ENCODE data around the gene RYR1. TPM values are rescaled to one million over a fixed set of nuclear protein-coding genes. Genes with fewer than 3 reads are reported as not detected.
"Not testable (repeated sequence)": the region's sequence is repeated elsewhere in the genome, so short reads cannot be mapped to it uniquely, and the experiment has no call there.

The RYR1 gene
- total and polyA plus RNA-seq, 3 experiments from 2014 or later, result 0.71 to 3.3 (median 1.4) TPM

DNA sequence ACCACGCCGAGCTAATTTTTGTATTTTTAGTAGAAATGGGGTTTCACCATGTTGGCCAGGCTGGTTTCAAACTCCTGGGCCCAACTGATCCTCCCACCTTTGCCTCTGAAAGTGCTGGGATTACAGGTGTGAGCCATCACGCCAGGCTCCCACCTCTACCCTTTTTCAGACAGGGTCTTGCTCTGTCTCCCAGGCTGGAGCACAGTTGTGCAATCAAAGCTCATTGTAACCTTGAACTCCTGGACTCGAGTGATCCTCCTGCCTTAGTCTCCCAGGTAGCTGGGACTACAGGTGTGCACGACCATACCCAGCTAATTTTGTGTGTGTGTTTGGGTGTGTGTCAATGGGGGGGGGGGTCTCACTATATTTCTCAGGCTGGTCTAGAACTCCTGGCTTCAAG is 9.2 kb upstream of the RYR1 start:
- H3K4me3 ChIP-seq (ENCODE audit: low read length), result no peak overlapping the region
- POLR2A ChIA-PET, result no interaction called here
- H3K36me3 ChIP-seq (ENCODE audit: insufficient read depth, low read length), result no peaks in the 10 kb centered on the region
- DNase-seq, result no peak
- Mint-ChIP-seq H3K9me3 (no peaks in the 10 kb centered on the region), H3K36me3 (no peaks in the 10 kb centered on the region), H3K27me3 (peaks cover 14 to 18% of the 10 kb centered on the region in 2 donors), H3K27ac (no peak overlapping the region), H3K4me1 (peaks cover 6 to 10% (median 8%) of the 10 kb centered on the region in 3 donors), H3K4me3 (no peak overlapping the region)
- CTCF ChIA-PET, result interaction anchor here (1.0 kb wide), 1 partner anchor 21 kb away, joined by 3 read pairs; no protein-coding TSS in a partner anchor
- H3K4me1 ChIP-seq (ENCODE audit: insufficient read depth, low read length), result no peaks in the 10 kb centered on the region
- no peaks in the 10 kb centered on the region for H3K27me3 ChIP-seq (ENCODE audit: insufficient read depth, low read length, poor library complexity, severe bottlenecking)
- H3K9me3 ChIP-seq (ENCODE audit: low read length), result no peaks in the 10 kb centered on the region
- no peak overlapping the region for H3K27ac ChIP-seq (ENCODE audit: low read depth, low read length)

DNA sequence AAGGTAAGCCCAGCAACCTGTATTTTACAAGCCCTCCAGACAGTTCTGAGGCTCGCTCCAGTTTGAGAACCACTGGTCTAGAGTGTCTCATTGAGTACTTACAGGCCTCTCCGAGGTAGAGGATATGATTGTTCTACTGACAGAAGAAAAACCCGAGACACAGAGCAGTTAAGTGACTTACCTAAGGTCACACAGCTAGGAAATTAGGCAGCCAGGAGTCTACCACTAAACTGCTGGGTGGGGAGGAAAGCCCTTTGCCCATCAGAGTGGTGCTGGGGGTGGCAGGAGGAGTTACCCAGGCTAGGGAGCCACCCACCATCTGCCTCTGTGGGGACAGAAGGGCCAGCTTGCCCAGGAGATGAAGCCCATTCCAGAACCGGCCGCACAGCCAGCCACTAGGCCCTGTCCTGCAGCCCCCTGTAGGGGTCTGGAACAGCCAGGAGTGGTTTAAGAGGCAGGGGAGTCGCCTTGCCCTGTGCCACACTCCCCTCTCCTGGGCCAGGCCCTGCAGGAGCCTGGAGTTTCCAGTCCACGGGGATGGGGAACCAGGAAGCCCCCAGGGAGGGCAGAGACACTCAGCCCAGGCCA is 8.2 kb upstream of the RYR1 start:
- no peak for DNase-seq

DNA sequence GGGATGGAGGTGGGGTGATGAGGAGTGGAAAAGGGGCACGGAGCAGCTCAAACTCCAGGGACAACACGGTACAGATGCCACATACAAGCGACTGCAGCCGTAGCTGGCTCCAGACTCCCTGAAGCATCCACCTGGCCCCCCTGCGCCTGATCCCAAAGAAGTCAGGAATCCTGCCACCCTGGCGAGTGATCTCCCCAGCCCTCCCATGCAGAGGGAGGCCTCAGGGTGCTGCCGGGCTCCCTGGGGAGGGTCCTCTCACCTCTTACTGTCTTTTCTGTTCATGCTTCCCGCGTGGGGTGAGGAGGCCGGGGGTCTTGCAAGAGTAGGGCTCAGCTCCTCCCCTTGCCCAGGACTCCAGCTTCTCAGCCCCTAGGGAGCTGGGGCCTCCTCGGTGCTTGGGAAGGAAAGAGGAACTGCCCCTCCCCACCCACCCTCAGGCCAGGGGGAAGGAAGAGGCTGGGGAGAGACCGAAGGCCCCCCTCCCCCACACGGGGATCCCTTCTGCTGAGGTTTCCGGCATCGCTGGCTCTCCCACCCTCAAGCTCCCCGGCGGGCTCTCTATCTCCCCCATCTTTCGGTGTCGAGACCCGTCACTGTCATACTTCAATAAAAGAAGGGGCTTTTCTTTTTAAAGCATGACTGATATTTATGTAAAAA is 7.6 kb upstream of the RYR1 start, which contains the start of gene RASGRP4:
RASGRP4 (minus strand) TSS at position 410 of the 657 bp plus-strand sequence; CDS start at position 282, 128 bp downstream.
- H3K9me3 ChIP-seq (ENCODE audit: low read length), result no peaks in the 10 kb centered on the region
- H3K27ac ChIP-seq (ENCODE audit: low read depth, low read length), result peak within 1 kb of the TSS; percentile 67
- ChIA-PET POLR2A (no interaction called here), CTCF (no interaction called here)
- Mint-ChIP-seq H3K4me1 (peaks cover 7 to 13% (median 8%) of the 10 kb centered on the region in 3 donors), H3K9me3 (no peaks in the 10 kb centered on the region), H3K27ac (peak within 1 kb of the TSS in 4 of 8 donors; percentile 42 to 72 (median 62)), H3K36me3 (no peaks in the 10 kb centered on the region), H3K4me3 (peak within 1 kb of the TSS in 2 of 7 donors; percentile 37 to 49), H3K27me3 (peaks cover 17 to 23% of the 10 kb centered on the region in 2 donors)
- H3K27me3 ChIP-seq (ENCODE audit: insufficient read depth, low read length, poor library complexity, severe bottlenecking), result no peaks in the 10 kb centered on the region
- H3K4me1 ChIP-seq (ENCODE audit: insufficient read depth, low read length), result no peaks in the 10 kb centered on the region
- H3K4me3 ChIP-seq (ENCODE audit: low read length), result no peak within 1 kb of the TSS
- DNase-seq, result peak in 1 of 5 donors; percentile 33
- H3K36me3 ChIP-seq (ENCODE audit: insufficient read depth, low read length), result no peaks in the 10 kb centered on the region

More for the DNA sequence above, 8.2 kb upstream of the RYR1 start:
- Histone ChIP-seq H3K4me3 (ENCODE audit: low read length) (no peak overlapping the region), H3K4me1 (ENCODE audit: insufficient read depth, low read length) (no peaks in the 10 kb centered on the region), H3K27me3 (ENCODE audit: insufficient read depth, low read length, poor library complexity, severe bottlenecking) (no peaks in the 10 kb centered on the region), H3K36me3 (ENCODE audit: insufficient read depth, low read length) (no peaks in the 10 kb centered on the region), H3K27ac (ENCODE audit: low read depth, low read length) (peak overlapping the region; percentile 67), H3K9me3 (ENCODE audit: low read length) (no peaks in the 10 kb centered on the region)
- Mint-ChIP-seq H3K27me3 (peaks cover 17 to 23% of the 10 kb centered on the region in 2 donors), H3K27ac (peak overlapping the region in 1 of 8 donors; percentile 56), H3K36me3 (no peaks in the 10 kb centered on the region), H3K4me1 (peaks cover 7 to 13% (median 8%) of the 10 kb centered on the region in 3 donors), H3K9me3 (no peaks in the 10 kb centered on the region), H3K4me3 (no peak overlapping the region)
- CTCF ChIA-PET, result no interaction called here
- POLR2A ChIA-PET, result no interaction called here

DNA sequence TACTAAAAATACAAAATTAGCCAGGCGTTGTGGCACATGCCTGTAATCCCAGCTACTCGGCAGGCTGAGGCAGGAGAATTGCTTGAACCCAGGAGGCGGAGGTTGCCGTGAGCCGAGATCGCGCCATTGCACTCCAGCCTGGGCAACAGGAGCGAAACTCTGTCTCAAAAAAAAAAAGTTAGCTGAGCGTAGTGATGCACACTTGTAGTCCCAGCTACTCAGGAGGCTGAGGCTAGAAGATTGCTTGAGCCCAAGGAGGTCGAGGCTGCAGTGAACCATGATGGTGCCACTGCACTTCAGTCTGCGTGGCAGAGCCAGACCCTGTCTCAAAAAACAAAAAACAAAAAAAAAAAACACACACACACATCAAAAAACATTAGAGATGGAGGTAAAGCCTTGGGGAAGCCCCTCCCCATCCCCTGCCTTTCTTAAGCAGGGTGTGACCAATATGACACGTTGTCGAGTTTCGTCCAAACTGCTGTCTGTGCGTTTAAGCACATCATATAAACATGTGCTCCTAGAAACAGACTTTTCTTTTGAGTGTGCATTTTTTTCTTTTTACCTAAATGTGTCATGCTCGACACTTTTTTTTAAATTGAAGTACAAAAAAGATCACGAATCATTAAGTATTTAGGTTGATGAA is 6.3 kb upstream of the RYR1 start:
- H3K27me3 ChIP-seq (ENCODE audit: insufficient read depth, low read length, poor library complexity, severe bottlenecking); H3K27ac ChIP-seq (ENCODE audit: low read depth, low read length); H3K4me3 ChIP-seq (ENCODE audit: low read length); CTCF ChIA-PET; DNase-seq; H3K9me3 ChIP-seq (ENCODE audit: low read length); H3K36me3 Mint-ChIP-seq; H3K36me3 ChIP-seq (ENCODE audit: insufficient read depth, low read length); H3K4me1 ChIP-seq (ENCODE audit: insufficient read depth, low read length); H3K9me3 Mint-ChIP-seq; H3K4me3 Mint-ChIP-seq; POLR2A ChIA-PET: not testable (repeated sequence)
- Mint-ChIP-seq H3K27ac (peak overlapping the region in 1 of 8 donors; percentile 67), H3K4me1 (peaks cover 7 to 13% (median 8%) of the 10 kb centered on the region in 3 donors), H3K27me3 (peaks cover 18 to 23% of the 10 kb centered on the region in 2 donors)

DNA sequence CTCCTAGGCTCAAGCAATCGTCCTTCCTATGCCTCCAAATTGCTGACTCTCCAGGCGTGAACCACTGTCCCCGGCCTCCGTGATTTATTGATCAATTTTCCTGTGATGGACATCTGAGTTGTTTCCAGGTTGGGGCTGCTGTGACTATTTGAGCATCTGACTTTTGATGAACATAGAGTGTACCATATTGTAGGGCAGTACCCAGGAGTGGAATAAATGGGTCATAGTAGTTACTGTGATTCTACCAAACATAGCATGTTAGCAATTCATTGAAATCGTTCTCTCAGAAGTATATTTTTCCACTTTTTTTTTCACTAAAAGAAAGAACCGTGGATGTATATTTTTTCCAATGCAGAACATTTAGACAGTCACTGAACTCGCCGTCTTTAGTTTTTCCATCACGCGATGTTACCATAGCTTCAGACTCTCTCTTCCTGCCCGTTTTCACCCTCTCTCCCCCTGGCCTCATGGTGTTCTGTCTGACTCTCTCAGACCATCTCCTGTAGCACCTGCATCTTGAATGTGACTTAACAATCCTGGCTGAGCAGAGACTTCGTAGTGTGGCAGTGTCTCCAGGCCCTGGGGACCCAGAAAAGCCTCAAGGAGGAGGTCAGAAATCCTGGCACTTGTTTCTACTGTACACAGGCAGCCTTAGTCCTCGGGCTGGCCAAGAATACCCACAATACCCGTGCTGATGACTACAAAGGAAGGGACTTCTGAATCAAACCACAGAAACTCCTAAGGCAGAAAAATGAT is 4.3 kb upstream of the RYR1 start:
- POLR2A ChIA-PET, result no interaction called here
- H3K4me3 Mint-ChIP-seq, result no peak overlapping the region
- Histone ChIP-seq H3K4me3 (ENCODE audit: low read length) (no peak overlapping the region), H3K27ac (ENCODE audit: low read depth, low read length) (no peak overlapping the region), H3K4me1 (ENCODE audit: insufficient read depth, low read length) (no peaks in the 10 kb centered on the region), H3K36me3 (ENCODE audit: insufficient read depth, low read length) (no peaks in the 10 kb centered on the region), H3K27me3 (ENCODE audit: insufficient read depth, low read length, poor library complexity, severe bottlenecking) (no peaks in the 10 kb centered on the region), H3K9me3 (ENCODE audit: low read length) (no peaks in the 10 kb centered on the region)
- CTCF ChIA-PET, result interaction anchor here (1.0 kb wide), 1 partner anchor 26 kb away, joined by 3 read pairs; the partner anchor contains the start of gene FAM98C
- no peaks in the 10 kb centered on the region for H3K36me3 Mint-ChIP-seq
- peaks cover 19 to 33% of the 10 kb centered on the region in 2 donors for H3K27me3 Mint-ChIP-seq
- no peaks in the 10 kb centered on the region for H3K9me3 Mint-ChIP-seq
- no peak for DNase-seq
- peak overlapping the region in 1 of 8 donors; percentile 35 for H3K27ac Mint-ChIP-seq
- H3K4me1 Mint-ChIP-seq, result peaks cover 12 to 20% (median 17%) of the 10 kb centered on the region in 3 donors

DNA sequence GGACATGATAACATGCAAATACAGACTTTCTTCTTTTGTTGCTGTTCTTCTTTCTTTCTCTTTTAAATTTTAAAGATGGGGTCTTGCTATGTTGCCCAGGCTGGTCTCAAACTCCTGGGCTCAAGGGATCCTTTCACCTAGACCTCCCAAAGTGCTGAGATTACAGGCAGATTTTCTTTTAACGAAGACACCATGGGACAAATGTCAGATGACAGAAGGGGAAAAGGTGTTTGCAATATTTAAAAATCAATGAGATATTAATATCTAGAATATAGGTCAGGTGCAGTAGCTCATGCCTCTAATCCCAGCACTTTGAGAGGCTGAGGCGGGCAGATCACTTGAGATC is 3.7 kb upstream of the RYR1 start:
- CTCF ChIA-PET, result interaction anchor here (1.0 kb wide), 1 partner anchor 27 kb away, joined by 3 read pairs; the partner anchor contains the start of gene FAM98C
- Mint-ChIP-seq H3K36me3 (no peaks in the 10 kb centered on the region), H3K27ac (no peak overlapping the region), H3K9me3 (no peaks in the 10 kb centered on the region), H3K4me3 (no peak overlapping the region), H3K27me3 (peaks cover 19 to 36% of the 10 kb centered on the region in 2 donors), H3K4me1 (peaks cover 14 to 23% (median 19%) of the 10 kb centered on the region in 3 donors)
- no peak for DNase-seq
- POLR2A ChIA-PET, result no interaction called here
- Histone ChIP-seq H3K27ac (ENCODE audit: low read depth, low read length) (no peak overlapping the region), H3K4me1 (ENCODE audit: insufficient read depth, low read length) (no peaks in the 10 kb centered on the region), H3K4me3 (ENCODE audit: low read length) (no peak overlapping the region), H3K36me3 (ENCODE audit: insufficient read depth, low read length) (no peaks in the 10 kb centered on the region), H3K9me3 (ENCODE audit: low read length) (no peaks in the 10 kb centered on the region), H3K27me3 (ENCODE audit: insufficient read depth, low read length, poor library complexity, severe bottlenecking) (no peaks in the 10 kb centered on the region)

DNA sequence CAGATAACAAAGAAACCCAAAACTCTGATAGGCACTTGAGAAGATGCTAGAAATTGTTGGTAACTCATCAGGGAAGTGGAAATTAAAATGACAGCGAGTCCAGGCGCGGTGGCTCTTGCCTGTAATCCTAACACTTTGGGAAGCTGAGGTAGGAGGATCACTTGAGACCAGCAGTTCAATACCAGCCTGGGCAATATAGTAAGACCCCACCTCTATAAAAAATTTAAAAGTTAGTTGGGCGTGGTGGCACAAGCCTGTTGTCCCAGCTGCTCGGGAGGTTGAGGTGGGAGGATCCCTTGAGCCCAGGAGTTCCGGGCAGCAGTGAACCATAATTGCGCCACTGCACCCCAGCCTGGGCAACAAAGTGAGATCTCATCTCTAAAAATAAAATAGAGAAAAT is 2.6 kb upstream of the RYR1 start:
- Mint-ChIP-seq H3K27ac (no peak overlapping the region), H3K9me3 (no peaks in the 10 kb centered on the region), H3K27me3 (peaks cover 24 to 36% of the 10 kb centered on the region in 2 donors), H3K36me3 (no peaks in the 10 kb centered on the region), H3K4me1 (peaks cover 12 to 23% (median 17%) of the 10 kb centered on the region in 3 donors), H3K4me3 (no peak overlapping the region)
- Histone ChIP-seq H3K4me1 (ENCODE audit: insufficient read depth, low read length) (no peaks in the 10 kb centered on the region), H3K27me3 (ENCODE audit: insufficient read depth, low read length, poor library complexity, severe bottlenecking) (no peaks in the 10 kb centered on the region), H3K4me3 (ENCODE audit: low read length) (no peak overlapping the region), H3K36me3 (ENCODE audit: insufficient read depth, low read length) (no peaks in the 10 kb centered on the region), H3K27ac (ENCODE audit: low read depth, low read length) (no peak overlapping the region), H3K9me3 (ENCODE audit: low read length) (no peaks in the 10 kb centered on the region)
- ChIA-PET CTCF (no interaction called here), POLR2A (no interaction called here)
- no peak for DNase-seq

Data from CD8-positive, alpha-beta memory T cell (primary cell).